ENCODE results near the gene RRP1B. TPM values are rescaled to one million over a fixed set of nuclear protein-coding genes. Genes with fewer than 3 reads are reported as not detected.

The RRP1B gene
- total RNA-seq, 1 experiment from 2014 or later, result 44.2 TPM

- ChIA-PET POLR2A (ENCODE audit: unreplicated experiment) (no interaction called here), CTCF (interaction anchor here (0.5 kb wide), 1 partner anchor 9 kb away, joined by 4 read pairs; no protein-coding TSS in a partner anchor)
- Histone ChIP-seq H3K4me1 (ENCODE audit: insufficient read depth, low read length) (peaks cover 37% of the 10 kb centered on the region), H2AFZ (ENCODE audit: low read length) (no peak overlapping the region), H3K4me3 (ENCODE audit: low read length) (peak overlapping the region; percentile 77), H3K9me3 (ENCODE audit: low read length) (no peaks in the 10 kb centered on the region), H3K36me3 (ENCODE audit: low read depth, low read length) (peaks cover 18% of the 10 kb centered on the region; the same call in 1 of the 2 replicates), H3F3A (ENCODE audit: low read length, unreplicated experiment) (no peaks in the 10 kb centered on the region), H4K20me1 (ENCODE audit: low read length) (peaks cover 32% of the 10 kb centered on the region), H3K4me2 (ENCODE audit: low read length) (peak overlapping the region; percentile 89), H3K9ac (ENCODE audit: low read length) (peak overlapping the region; percentile 94), H3K27ac (ENCODE audit: low read length) (peak overlapping the region; percentile 71), H3K79me2 (ENCODE audit: low read length) (peaks cover 64% of the 10 kb centered on the region), H3K27me3 (ENCODE audit: low read length) (no peaks in the 10 kb centered on the region), H3K9me2 (replicated peaks; ENCODE audit: low read length) (no peaks in the 10 kb centered on the region)
- peak; percentile 9 for ATAC-seq
- TF ChIP-seq CTCF (conservative IDR thresholded peaks at IDR 0.05; ENCODE audit: low read depth, low read length) (no peak), EZH2 (IDR thresholded peaks at IDR 0.05; ENCODE audit: low read length, unreplicated experiment) (no peak), EZH2phosphoT487 (IDR thresholded peaks at IDR 0.05; ENCODE audit: borderline replicate concordance, low read length) (no peak)
- BruUV-seq (replicated peaks), result TSS peak; percentile 22
- intact Hi-C loops (cut with micrococcal nuclease), result no loop called here
- no peak for DNase-seq
Observed at GRCh38 chr21:43719748-43720538, 60.6 kb downstream of the RRP1B start.

- Histone ChIP-seq H2AFZ (ENCODE audit: low read length) (no peak overlapping the region), H4K20me1 (ENCODE audit: low read length) (peaks cover 32% of the 10 kb centered on the region), H3K9me3 (ENCODE audit: low read length) (no peaks in the 10 kb centered on the region), H3K36me3 (ENCODE audit: low read depth, low read length) (peaks cover 18% of the 10 kb centered on the region; the same call in 1 of the 2 replicates), H3K4me2 (ENCODE audit: low read length) (peak overlapping the region; percentile 89), H3K27ac (ENCODE audit: low read length) (no peak overlapping the region), H3K79me2 (ENCODE audit: low read length) (peaks cover 71% of the 10 kb centered on the region), H3K4me3 (ENCODE audit: low read length) (peak overlapping the region; percentile 77), H3K9ac (ENCODE audit: low read length) (peak overlapping the region; percentile 94), H3K4me1 (ENCODE audit: insufficient read depth, low read length) (peaks cover 45% of the 10 kb centered on the region), H3K27me3 (ENCODE audit: low read length) (no peaks in the 10 kb centered on the region), H3F3A (ENCODE audit: low read length, unreplicated experiment) (peaks cover 6% of the 10 kb centered on the region), H3K9me2 (replicated peaks; ENCODE audit: low read length) (no peaks in the 10 kb centered on the region)
- DNase-seq (no peak), ATAC-seq (no peak)
- intact Hi-C loops (cut with micrococcal nuclease), result no loop called here
- TF ChIP-seq EZH2phosphoT487 (IDR thresholded peaks at IDR 0.05; ENCODE audit: borderline replicate concordance, low read length) (no peak), CTCF (conservative IDR thresholded peaks at IDR 0.05; ENCODE audit: low read depth, low read length) (no peak), EZH2 (IDR thresholded peaks at IDR 0.05; ENCODE audit: low read length, unreplicated experiment) (no peak)
- no TSS peak for BruUV-seq (replicated peaks)
- POLR2A ChIA-PET (ENCODE audit: unreplicated experiment), result no interaction called here
- CTCF ChIA-PET, result interaction anchor here (0.5 kb wide), 1 partner anchor 9 kb away, joined by 4 read pairs; no protein-coding TSS in a partner anchor
Observed at GRCh38 chr21:43720539-43721166, 61.3 kb downstream of the RRP1B start.

All from PC-3 (cell line).